HG02970 (cell line): ENCODE measurements around the gene FAM222A.
A peak's percentile ranks its signal among the peaks of the same experiment; 100 is the strongest.

Experiments used
- ATAC-seq: cut with Tn5 transposase; IDR thresholded peaks from one replicate; pipeline ENCODE4 v1.9.1; 2021; ENCODE audit warnings: mild to moderate bottlenecking, moderate library complexity, moderate number of reproducible peaks; ENCODE audit not compliant: unreplicated experiment, low FRiP score

Gene FAM222A

GRCh38 chr12:109713187-109714070, at the start of gene FAM222A:
TSS of gene FAM222A (plus strand) at chr12:109713825. CDS start at chr12:109744147, 30,322 bp downstream.
- ATAC-seq, result peak; percentile 91

- ATAC-seq, result no peak
Measured at GRCh38 chr12:109664402-109664801, 49.2 kb upstream of the FAM222A start.

- no peak for ATAC-seq
Measured at GRCh38 chr12:109666068-109666467, 47.6 kb upstream of the FAM222A start.

- no peak for ATAC-seq
Measured at GRCh38 chr12:109670731-109671130, 42.9 kb upstream of the FAM222A start.

GRCh38 chr12:109671502-109671901, 42.1 kb upstream of the FAM222A start:
- ATAC-seq, result no peak

GRCh38 chr12:109673379-109673778, 40.2 kb upstream of the FAM222A start:
- no peak for ATAC-seq

- ATAC-seq, result no peak
Measured at GRCh38 chr12:109673884-109674283, 39.7 kb upstream of the FAM222A start.

- ATAC-seq, result no peak
Measured at GRCh38 chr12:109675411-109675810, 38.2 kb upstream of the FAM222A start.

- no peak for ATAC-seq
Measured at GRCh38 chr12:109677279-109677691, 36.3 kb upstream of the FAM222A start.

GRCh38 chr12:109678719-109679118, 34.9 kb upstream of the FAM222A start:
- no peak for ATAC-seq

- no peak for ATAC-seq
Measured at GRCh38 chr12:109679501-109680263, 33.9 kb upstream of the FAM222A start.

GRCh38 chr12:109680264-109681005, 33.2 kb upstream of the FAM222A start:
- no peak for ATAC-seq

GRCh38 chr12:109681986-109682707, 31.5 kb upstream of the FAM222A start:
- no peak for ATAC-seq

GRCh38 chr12:109682708-109683060, 30.9 kb upstream of the FAM222A start:
- ATAC-seq, result no peak

- no peak for ATAC-seq
Measured at GRCh38 chr12:109683316-109683715, 30.3 kb upstream of the FAM222A start.

- ATAC-seq, result no peak
Measured at GRCh38 chr12:109685574-109686447, 27.8 kb upstream of the FAM222A start.

GRCh38 chr12:109686523-109686922, 27.1 kb upstream of the FAM222A start:
- ATAC-seq, result no peak

GRCh38 chr12:109687250-109687649, 26.4 kb upstream of the FAM222A start:
- ATAC-seq, result no peak

GRCh38 chr12:109689426-109689825, 24.2 kb upstream of the FAM222A start:
- no peak for ATAC-seq
